Retinal pigment epithelial cell (primary cell): ENCODE data around the gene D2HGDH.
"Not testable (repeated sequence)": the region's sequence is repeated elsewhere in the genome, so short reads cannot be mapped to it uniquely, and the experiment has no call there.

Experiments used
- DNase-seq: peaks from one replicate; pipeline ENCODE4 v3.0.0-alpha.2; 2010; ENCODE audit warnings: low read depth
- H3K4me3 ChIP-seq: 2 replicates; pipeline ENCODE4 v1.5.1; 2011; ENCODE audit warnings: mild to moderate bottlenecking, low read length, control low read depth, moderate library complexity
- TF ChIP-seq, protein P1 (sequence below): conservative IDR thresholded peaks from 2 replicates; pipeline ENCODE4 v1.5.1; 2011; ENCODE audit warnings: low read depth, low read length, control low read depth, inconsistent platforms

Gene D2HGDH

DNA sequence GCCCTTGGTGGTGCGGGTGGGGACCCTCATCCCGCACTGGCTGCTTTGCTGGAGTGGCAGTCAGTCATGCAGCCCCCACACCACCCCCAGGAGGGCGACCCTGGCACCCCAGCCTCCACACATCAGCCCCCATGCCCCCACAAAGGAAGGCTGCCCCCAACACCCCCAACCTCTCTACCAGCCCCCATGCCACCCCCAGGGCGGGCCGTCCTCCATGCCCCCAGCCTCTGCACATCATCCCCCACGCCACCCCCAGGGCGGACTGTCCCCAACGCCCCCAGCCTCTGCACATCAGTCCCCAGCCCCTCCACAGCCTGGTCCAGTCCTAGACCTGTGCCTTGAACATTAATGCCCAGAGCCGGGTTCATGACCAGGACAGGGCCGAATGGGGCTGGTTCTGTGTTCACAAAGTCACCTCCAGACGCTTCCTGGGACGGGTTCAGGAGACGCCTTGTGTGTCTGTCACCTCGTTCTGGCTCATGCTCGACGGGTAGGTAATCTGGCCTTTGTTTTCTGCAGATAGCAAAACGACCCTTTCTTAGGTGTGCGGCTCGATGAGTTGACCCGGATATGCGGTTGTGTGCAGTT is 18.4 kb downstream of the D2HGDH start:
- DNase-seq, result no peak
- no peak overlapping the region for H3K4me3 ChIP-seq
- TF ChIP-seq, protein P1, sequence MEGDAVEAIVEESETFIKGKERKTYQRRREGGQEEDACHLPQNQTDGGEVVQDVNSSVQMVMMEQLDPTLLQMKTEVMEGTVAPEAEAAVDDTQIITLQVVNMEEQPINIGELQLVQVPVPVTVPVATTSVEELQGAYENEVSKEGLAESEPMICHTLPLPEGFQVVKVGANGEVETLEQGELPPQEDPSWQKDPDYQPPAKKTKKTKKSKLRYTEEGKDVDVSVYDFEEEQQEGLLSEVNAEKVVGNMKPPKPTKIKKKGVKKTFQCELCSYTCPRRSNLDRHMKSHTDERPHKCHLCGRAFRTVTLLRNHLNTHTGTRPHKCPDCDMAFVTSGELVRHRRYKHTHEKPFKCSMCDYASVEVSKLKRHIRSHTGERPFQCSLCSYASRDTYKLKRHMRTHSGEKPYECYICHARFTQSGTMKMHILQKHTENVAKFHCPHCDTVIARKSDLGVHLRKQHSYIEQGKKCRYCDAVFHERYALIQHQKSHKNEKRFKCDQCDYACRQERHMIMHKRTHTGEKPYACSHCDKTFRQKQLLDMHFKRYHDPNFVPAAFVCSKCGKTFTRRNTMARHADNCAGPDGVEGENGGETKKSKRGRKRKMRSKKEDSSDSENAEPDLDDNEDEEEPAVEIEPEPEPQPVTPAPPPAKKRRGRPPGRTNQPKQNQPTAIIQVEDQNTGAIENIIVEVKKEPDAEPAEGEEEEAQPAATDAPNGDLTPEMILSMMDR, result no peak

GRCh38 chr2:241753493-241753892 is 19.1 kb downstream of the D2HGDH start:
- TF ChIP-seq, protein P1, result no peak
- no peak for DNase-seq
- no peak overlapping the region for H3K4me3 ChIP-seq

GRCh38 chr2:241754042-241754441 is 19.6 kb downstream of the D2HGDH start:
- DNase-seq, result no peak
- TF ChIP-seq, protein P1, result no peak
- no peak overlapping the region for H3K4me3 ChIP-seq

DNA sequence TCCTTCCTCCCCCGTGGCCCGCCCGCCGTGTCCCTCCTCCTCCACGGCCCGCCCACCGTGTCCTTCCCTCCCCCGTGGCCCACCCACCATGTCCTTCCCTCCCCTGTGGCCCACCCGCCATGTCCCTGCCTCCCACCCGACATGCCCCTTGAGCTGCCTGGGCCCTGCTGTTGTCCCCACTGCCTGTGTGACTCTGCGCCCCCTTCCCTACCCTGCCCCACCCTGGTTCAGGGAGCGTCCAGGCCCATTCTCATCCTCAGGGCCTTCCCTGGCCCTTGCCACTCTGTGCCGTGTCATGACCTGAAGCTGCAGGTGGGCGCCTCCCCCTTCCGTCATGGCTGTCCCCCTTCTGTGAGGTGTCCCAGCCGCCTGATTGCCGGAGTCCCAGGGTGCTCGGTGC is 20.7 kb downstream of the D2HGDH start:
- no peak for DNase-seq
- no peak overlapping the region for H3K4me3 ChIP-seq
- TF ChIP-seq, protein P1, result no peak

DNA sequence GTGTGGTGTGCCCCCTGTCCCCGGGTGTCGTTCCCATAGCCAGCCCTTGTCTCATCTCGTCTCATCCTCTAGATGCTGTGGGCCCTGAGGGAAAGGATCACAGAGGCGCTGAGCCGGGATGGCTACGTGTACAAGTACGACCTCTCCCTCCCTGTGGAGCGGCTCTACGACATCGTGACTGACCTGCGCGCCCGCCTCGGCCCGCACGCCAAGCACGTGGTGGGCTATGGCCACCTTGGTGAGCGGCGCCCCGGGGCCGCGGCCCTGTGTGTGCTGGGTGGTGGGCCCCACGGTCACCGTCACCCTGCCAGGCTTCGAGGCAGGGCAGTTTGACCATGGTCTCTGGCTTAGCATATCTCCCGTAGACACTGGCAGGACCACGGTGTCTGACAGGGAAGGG is 21.3 kb downstream of the D2HGDH start:
- no peak for DNase-seq
- no peak overlapping the region for H3K4me3 ChIP-seq
- TF ChIP-seq, protein P1, result no peak

DNA sequence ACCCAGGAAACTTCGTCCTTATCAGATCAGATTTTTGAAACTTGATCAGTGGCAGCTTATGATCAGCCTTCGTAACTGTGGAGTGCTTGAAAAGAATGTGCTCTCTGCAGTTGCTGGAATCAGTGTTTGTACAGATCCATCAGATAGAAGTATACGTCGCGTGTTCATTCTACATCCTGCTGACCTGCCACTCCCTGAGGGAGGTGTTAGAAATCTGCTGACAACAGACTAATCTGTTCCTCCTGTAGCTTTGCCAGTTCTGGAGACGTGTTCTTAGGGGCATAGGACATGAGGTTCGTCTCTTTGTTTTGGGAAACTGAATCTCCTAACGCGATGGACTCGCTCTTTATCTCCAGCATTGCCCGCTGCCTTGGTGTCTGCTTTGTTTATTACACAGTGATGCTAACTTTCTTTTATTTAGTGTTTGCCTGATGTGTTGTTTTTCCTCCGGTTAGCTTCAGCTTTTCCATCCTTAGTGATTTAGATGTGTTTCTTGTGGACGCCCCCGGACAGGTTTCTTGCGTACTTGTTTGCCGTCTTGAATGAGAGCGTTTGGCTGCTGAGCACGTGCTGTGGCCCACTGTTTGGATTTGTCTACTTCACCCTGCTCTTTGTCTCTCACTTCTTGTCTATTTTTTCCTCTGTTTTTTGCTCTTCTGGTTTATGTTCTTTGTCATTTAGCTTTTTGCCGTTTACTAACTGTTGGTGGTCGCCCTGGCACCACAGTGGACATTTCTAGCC is 24.8 kb downstream of the D2HGDH start:
- DNase-seq, result no peak
- TF ChIP-seq, protein P1, result no peak
- H3K4me3 ChIP-seq, result no peak overlapping the region

- not testable (repeated sequence) for H3K4me3 ChIP-seq, DNase-seq
Measured at GRCh38 chr2:241759893-241760292, 25.5 kb downstream of the D2HGDH start.
